Right forelimb (tissue), 1 donor: ENCODE measurements around the gene TNFRSF12A.
"Not testable (repeated sequence)": the region's sequence is repeated elsewhere in the genome, so short reads cannot be mapped to it uniquely, and the experiment has no call there.

Experiments
- DNase-seq: peaks from one replicate; pipeline ENCODE4 v3.0.0-alpha.2; 2018

The TNFRSF12A gene

GRCh38 chr16:3051494-3051893 lies 31.3 kb downstream of the TNFRSF12A start:
- DNase-seq = no peak

GRCh38 chr16:3052571-3053329 lies 32.6 kb downstream of the TNFRSF12A start:
- not testable (repeated sequence) for DNase-seq

GRCh38 chr16:3053330-3053710 lies 33.2 kb downstream of the TNFRSF12A start:
- not testable (repeated sequence) for DNase-seq

GRCh38 chr16:3054965-3055733 lies 35.0 kb downstream of the TNFRSF12A start:
- no peak for DNase-seq

- DNase-seq = not testable (repeated sequence)
Observed at GRCh38 chr16:3055734-3056115, 35.6 kb downstream of the TNFRSF12A start.

- DNase-seq = no peak
Observed at GRCh38 chr16:3056336-3057180, 36.4 kb downstream of the TNFRSF12A start.

GRCh38 chr16:3057181-3058138 lies 37.3 kb downstream of the TNFRSF12A start:
- no peak for DNase-seq

GRCh38 chr16:3058139-3059030 lies 38.2 kb downstream of the TNFRSF12A start:
- DNase-seq = no peak

- DNase-seq = peak; percentile 92
Observed at GRCh38 chr16:3059041-3059722, 39.0 kb downstream of the TNFRSF12A start.

- DNase-seq = no peak
Observed at GRCh38 chr16:3059723-3060242, 39.6 kb downstream of the TNFRSF12A start.

- no peak for DNase-seq
Observed at GRCh38 chr16:3060339-3061127, 40.4 kb downstream of the TNFRSF12A start.

GRCh38 chr16:3062553-3062952 lies 42.4 kb downstream of the TNFRSF12A start:
- DNase-seq = no peak

- no peak for DNase-seq
Observed at GRCh38 chr16:3063625-3064386, 43.6 kb downstream of the TNFRSF12A start.

- peak; percentile 74 for DNase-seq
Observed at GRCh38 chr16:3065069-3065741, 45.0 kb downstream of the TNFRSF12A start, which contains the start of gene IL32. Gene IL32 (plus strand): TSS chr16:3065640. CDS start chr16:3065812, 172 bp downstream.

GRCh38 chr16:3065742-3066439 lies 45.7 kb downstream of the TNFRSF12A start:
- no peak for DNase-seq

GRCh38 chr16:3066440-3066748 lies 46.2 kb downstream of the TNFRSF12A start:
- no peak for DNase-seq

GRCh38 chr16:3068487-3068886 lies 48.3 kb downstream of the TNFRSF12A start:
- no peak for DNase-seq
